Vagina (tissue), 2 donors: ENCODE measurements around the gene LY6G5B.

Experiments used
- POLR2A ChIP-seq, 2 donors: fragments of 450-650 bp; IDR thresholded peaks; one replicate each; pipeline ENCODE4 v1.6.1; 2017; ENCODE audit warnings: antibody characterized with exemption in 2 of 2, mild to moderate bottlenecking in 2 of 2, moderate library complexity in 2 of 2
- TF ChIP-seq, protein P1 (sequence below), 3 experiments: fragments of 450-650 bp in 2 of 3; fragments of 200-600 bp in 1 of 3; sonication (generic) in 1 of 3; IDR thresholded peaks; one replicate each; pipeline ENCODE4 v1.5.1; 2017 to 2019; ENCODE audit warnings: antibody characterized with exemption in 3 of 3, mild to moderate bottlenecking in 2 of 3, moderate library complexity in 2 of 3

DNA sequence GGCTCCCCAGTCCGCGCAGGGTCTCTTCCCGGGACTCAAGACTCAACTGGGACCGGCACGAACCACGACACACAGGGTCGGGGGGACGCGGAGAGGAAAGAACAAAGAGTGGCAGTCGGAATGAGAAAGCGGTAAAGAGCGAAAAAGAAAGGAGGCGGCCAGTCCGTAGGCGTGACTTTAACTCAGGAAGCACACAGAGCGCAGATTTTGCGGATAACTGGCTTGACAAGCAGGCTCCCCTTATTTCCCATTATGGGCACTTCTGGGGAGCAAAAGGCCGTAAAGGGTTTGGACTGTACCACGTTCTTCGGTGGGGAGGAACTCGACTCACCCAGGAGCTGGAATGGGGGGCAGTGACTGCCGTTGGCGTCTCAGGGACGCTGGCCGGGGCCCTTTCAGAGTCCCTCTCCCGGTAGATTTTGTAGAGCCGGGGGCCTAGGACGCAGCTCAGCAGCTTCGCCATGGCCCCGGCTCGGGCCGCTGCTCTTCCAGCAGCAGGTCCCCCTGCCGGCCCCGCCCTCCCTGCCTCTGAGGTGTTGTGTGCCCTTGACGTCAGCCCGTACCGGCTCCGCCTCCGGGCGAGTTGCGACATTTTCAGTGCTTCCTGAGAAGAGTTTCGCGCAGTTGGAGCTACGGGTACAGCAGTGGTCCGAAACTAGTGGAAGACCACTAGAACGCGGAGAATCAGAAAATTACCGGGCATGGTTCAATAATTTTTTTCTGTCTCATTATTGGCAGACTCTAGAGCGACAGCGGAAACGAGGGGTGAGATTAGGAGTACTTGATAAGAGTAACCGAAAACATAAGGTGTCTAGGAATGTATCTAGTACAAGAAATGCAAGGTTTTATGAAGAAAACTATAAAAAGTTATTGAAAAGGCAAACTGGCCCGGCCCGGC lies 33.3 kb downstream of the LY6G5B start, which contains the start of gene ABHD16A:
- peak; percentile 94 to 98 for TF ChIP-seq POLR2A (IDR thresholded peaks at IDR 0.05)
- TF ChIP-seq, protein P1, sequence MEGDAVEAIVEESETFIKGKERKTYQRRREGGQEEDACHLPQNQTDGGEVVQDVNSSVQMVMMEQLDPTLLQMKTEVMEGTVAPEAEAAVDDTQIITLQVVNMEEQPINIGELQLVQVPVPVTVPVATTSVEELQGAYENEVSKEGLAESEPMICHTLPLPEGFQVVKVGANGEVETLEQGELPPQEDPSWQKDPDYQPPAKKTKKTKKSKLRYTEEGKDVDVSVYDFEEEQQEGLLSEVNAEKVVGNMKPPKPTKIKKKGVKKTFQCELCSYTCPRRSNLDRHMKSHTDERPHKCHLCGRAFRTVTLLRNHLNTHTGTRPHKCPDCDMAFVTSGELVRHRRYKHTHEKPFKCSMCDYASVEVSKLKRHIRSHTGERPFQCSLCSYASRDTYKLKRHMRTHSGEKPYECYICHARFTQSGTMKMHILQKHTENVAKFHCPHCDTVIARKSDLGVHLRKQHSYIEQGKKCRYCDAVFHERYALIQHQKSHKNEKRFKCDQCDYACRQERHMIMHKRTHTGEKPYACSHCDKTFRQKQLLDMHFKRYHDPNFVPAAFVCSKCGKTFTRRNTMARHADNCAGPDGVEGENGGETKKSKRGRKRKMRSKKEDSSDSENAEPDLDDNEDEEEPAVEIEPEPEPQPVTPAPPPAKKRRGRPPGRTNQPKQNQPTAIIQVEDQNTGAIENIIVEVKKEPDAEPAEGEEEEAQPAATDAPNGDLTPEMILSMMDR (IDR thresholded peaks at IDR 0.05), result peak in 1 of 3 experiments; percentile 22
